A673 (cell line): Measurements from ENCODE around the gene EPHA8.

Experiments
- EZH2 ChIP-seq: fragments of 200-600 bp; sonication (generic); IDR thresholded peaks from 2 replicates; pipeline ENCODE4 v1.6.1; 2017; ENCODE audit warnings: borderline replicate concordance, low read depth, mild to moderate bottlenecking, mixed read lengths, antibody characterized with exemption, low read length; ENCODE audit not compliant: poor library complexity, severe bottlenecking
- TF ChIP-seq, protein P1 (sequence below): fragments of 300-800, 200-600 bp; sonication (generic); conservative IDR thresholded peaks from 2 replicates; pipeline ENCODE4 v1.5.1; 2017; ENCODE audit warnings: low read depth, mild to moderate bottlenecking, antibody characterized with exemption, low read length, moderate library complexity, mixed read lengths

DNA sequence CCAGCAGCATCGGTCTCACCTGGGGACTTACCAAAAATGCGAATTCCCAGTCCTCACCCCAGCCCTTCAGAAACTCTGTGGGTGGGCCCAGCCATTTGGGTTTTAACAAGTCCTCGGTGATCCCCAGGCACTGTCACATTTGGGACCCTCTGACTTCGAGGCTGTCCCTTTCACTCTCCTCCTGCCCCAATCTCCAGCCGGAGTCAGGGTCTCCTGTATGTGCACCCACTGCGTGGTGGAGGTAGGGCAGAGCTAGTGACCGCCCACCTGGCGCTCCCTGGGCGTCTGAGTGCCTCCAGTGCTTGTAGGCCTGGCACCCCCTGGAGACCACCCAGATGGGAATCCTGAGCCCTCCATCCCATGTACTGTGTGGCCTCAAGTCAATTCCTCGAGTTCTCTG lies 31.1 kb downstream of the EPHA8 start:
- TF ChIP-seq, protein P1, sequence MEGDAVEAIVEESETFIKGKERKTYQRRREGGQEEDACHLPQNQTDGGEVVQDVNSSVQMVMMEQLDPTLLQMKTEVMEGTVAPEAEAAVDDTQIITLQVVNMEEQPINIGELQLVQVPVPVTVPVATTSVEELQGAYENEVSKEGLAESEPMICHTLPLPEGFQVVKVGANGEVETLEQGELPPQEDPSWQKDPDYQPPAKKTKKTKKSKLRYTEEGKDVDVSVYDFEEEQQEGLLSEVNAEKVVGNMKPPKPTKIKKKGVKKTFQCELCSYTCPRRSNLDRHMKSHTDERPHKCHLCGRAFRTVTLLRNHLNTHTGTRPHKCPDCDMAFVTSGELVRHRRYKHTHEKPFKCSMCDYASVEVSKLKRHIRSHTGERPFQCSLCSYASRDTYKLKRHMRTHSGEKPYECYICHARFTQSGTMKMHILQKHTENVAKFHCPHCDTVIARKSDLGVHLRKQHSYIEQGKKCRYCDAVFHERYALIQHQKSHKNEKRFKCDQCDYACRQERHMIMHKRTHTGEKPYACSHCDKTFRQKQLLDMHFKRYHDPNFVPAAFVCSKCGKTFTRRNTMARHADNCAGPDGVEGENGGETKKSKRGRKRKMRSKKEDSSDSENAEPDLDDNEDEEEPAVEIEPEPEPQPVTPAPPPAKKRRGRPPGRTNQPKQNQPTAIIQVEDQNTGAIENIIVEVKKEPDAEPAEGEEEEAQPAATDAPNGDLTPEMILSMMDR = no peak
- TF ChIP-seq EZH2 = no peak
